HFF-Myc (cell line): Measurements from ENCODE around the gene IMPDH1.

Experiments
- DNase-seq: peaks from one replicate; pipeline ENCODE4 v3.0.0-alpha.2; 2011; ENCODE audit warnings: low read depth; ENCODE audit errors: extremely low read depth
- H3K4me3 ChIP-seq: replicated peaks from 2 replicates; pipeline ENCODE4 v1.5.1; 2011; ENCODE audit warnings: low read depth, mild to moderate bottlenecking, control low read depth, low read length
- CTCF ChIP-seq: IDR thresholded peaks from 2 replicates; pipeline ENCODE4 v1.5.1; 2012; ENCODE audit warnings: mild to moderate bottlenecking, low read depth, low read length, control low read depth; ENCODE audit errors: missing control alignments

IMPDH1 gene

GRCh38 chr7:128388145-128388485 is 21.7 kb downstream of the IMPDH1 start:
- no peak overlapping the region for H3K4me3 ChIP-seq
- no peak for TF ChIP-seq CTCF
- DNase-seq: no peak

GRCh38 chr7:128387216-128388144 is 22.3 kb downstream of the IMPDH1 start:
- no peak overlapping the region for H3K4me3 ChIP-seq
- TF ChIP-seq CTCF: peak; percentile 91
- DNase-seq: peak; percentile 55

- no peak for DNase-seq
- no peak overlapping the region for H3K4me3 ChIP-seq
- no peak for TF ChIP-seq CTCF
Measured at GRCh38 chr7:128385988-128386925, 23.5 kb downstream of the IMPDH1 start.

- TF ChIP-seq CTCF: no peak
- no peak for DNase-seq
- no peak overlapping the region for H3K4me3 ChIP-seq
Measured at GRCh38 chr7:128384726-128385125, 25.1 kb downstream of the IMPDH1 start.

GRCh38 chr7:128383776-128384175 is 26.0 kb downstream of the IMPDH1 start:
- TF ChIP-seq CTCF: no peak
- no peak overlapping the region for H3K4me3 ChIP-seq
- no peak for DNase-seq

DNA sequence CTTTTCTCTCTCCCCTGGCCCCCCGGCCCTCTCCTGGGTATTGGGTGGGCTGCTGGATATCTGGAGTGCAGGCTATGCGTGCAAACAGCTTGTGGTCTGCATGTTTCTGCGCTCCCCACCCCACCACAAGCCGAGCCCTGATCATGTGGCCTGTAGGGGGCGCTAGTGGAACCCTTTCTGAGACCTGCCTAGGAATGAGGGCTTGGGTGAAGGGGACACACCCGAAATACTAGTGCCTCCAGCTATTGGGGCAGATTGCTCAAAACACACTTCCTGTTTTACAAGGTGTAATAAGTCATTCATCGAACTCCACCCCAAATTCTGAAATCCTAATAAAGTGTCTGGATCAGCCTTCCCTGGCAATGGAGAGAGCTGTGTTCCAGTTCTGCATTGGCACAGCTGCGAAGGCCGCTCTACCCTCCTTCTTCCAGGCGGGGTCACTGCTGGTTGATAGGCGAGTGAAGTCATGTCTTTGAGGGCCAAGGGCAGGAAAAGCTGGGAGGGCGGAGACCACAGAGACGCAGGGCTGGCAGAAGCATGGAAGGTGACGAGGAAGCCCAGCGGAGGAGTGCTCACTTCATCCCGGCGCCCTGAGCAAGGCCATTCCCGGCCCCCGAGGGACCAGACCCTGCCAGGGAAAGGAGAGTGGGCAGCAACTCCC is 28.5 kb downstream of the IMPDH1 start:
- H3K4me3 ChIP-seq: no peak overlapping the region
- TF ChIP-seq CTCF: peak; percentile 80
- DNase-seq: no peak
